Activated CD8-positive, alpha-beta memory T cell treated with anti-CD3 and anti-CD28 coated beads, Interleukin-2, amount 50 U/mL, for 48 hours (primary cell): ENCODE data around the gene CACNA1E.

Experiments used
- DNase-seq: peaks from one replicate; pipeline ENCODE4 v3.0.0-alpha.2; 2020

Gene CACNA1E

DNA sequence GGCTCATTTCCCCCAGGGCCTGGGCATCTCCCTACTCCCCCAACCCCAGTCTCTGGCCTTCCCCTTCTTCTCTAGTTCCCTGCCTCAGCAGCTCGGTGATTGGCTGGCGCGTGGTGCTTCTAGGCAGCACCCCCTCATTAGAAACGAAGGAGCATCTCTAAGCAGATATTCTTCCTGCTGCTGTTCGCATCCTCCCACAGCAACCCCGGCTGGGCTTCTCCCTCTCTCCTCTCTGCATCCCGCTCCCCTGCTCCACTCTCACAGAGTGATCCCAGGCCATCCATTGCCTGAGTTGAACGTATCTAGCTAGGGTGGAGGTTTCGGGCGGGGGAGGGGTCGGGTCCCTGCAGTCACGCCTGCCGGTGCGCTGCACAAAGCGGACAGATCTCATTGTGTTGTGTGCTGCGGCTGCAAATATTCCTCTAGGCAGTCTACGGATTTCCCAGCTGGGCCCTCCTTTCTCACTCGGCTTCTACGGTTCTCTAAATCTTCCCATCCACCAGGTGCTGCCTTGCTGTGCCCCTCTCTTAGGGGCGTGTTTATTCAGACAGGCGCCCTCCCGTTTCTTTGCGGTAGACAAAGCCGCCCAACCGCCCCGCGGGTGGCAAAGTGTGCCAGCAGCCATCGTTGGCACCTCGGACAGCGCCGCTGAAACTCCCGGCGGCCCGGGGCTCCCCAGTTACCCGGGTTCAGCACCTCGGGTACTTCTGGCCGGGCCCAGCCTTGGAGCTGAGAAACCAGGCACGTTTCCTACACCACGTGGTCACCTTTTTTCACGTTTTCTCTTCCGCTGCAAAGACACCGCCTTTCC is 2.2 kb downstream of the CACNA1E start:
- no peak for DNase-seq

DNA sequence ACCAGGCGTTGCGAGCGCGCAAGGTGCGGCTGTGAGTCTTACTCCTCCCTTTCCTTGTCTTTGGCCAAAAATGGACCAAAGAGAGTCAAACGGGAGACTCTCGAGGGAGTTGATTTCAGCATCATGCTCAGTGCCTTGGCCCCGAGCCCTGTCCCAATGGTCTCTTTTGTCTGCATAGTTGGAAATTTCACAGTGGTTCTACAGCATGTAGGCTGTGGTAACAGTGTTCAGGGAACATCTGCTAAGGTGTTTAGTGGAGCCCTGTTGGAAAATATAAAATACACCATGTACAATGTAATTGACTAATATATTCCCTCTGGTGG is 2.7 kb downstream of the CACNA1E start:
- DNase-seq, result no peak

- DNase-seq, result no peak
Measured at GRCh38 chr1:181488866-181489265, 5.5 kb downstream of the CACNA1E start.

GRCh38 chr1:181490276-181490675 is 7.0 kb downstream of the CACNA1E start:
- no peak for DNase-seq

DNA sequence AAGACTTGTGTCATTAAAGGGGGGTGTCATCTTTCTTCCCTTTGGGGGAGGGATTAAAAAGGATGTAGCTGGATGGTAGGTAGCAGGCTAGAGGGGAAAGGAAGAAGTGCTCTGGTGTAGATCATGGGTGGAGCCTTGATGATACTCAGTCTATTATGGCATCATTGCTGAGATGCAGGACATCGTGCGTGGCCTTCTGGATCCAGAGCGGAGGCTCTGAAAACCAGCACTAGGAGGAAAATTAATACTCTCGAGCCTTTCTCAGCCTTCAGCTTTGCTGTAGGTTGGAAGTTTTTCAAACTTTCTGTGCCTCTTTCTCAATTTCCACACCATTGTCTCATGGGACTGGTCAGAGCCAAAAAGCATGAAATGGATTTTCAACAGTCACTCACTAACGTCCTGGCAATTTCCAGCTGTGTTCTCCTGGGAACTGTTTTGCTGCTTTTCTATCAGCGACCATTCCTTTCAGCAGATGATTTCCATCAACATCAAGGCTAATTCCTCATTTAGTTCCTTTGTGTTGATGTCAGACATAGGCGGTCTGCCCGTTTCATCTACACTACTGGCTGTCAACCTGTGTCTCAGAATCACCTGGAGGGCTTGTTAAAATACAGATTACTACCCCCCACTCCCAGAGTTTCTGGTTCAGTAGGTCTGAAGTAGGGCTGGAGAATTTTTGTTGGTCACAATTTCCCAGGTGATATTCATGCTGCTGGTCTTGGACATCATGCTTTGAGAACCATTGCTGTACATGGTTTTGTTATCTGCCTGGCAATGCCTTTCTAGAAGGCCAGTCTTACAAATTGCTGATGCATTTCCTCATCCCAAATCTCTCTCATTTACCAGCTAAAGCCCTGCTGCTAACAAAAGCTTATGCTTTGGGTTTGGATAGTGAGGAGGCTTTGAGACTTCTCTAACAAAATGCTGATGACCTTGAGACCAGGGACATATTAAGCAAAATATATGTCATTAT is 7.7 kb downstream of the CACNA1E start:
- no peak for DNase-seq

GRCh38 chr1:181493166-181493565 is 9.8 kb downstream of the CACNA1E start:
- DNase-seq, result no peak

- no peak for DNase-seq
Measured at GRCh38 chr1:181493885-181494284, 10.6 kb downstream of the CACNA1E start.

GRCh38 chr1:181496759-181497158 is 13.4 kb downstream of the CACNA1E start:
- no peak for DNase-seq

GRCh38 chr1:181497870-181498269 is 14.6 kb downstream of the CACNA1E start:
- no peak for DNase-seq

- no peak for DNase-seq
Measured at GRCh38 chr1:181499825-181500224, 16.5 kb downstream of the CACNA1E start.

- no peak for DNase-seq
Measured at GRCh38 chr1:181500636-181501035, 17.3 kb downstream of the CACNA1E start.

DNA sequence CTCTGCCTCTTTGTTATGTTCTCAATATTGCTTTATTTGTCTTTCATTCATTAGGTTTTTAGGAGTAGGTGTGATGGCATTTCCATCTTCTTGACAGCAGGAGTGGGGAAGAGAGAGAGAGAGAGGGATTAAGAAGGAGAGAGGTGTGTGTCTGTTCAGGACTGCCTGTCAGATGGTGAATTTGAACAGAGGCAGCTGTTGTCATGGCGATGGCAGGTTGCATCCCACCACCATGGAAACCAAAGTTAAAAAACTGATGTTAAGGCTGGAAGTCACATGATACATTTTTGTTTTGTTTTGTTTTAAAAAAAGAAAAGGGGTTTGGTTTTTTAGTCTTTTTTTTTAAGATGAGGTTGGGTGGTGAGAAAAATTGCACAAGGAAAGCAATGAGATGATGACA is 18.3 kb downstream of the CACNA1E start:
- DNase-seq, result no peak

DNA sequence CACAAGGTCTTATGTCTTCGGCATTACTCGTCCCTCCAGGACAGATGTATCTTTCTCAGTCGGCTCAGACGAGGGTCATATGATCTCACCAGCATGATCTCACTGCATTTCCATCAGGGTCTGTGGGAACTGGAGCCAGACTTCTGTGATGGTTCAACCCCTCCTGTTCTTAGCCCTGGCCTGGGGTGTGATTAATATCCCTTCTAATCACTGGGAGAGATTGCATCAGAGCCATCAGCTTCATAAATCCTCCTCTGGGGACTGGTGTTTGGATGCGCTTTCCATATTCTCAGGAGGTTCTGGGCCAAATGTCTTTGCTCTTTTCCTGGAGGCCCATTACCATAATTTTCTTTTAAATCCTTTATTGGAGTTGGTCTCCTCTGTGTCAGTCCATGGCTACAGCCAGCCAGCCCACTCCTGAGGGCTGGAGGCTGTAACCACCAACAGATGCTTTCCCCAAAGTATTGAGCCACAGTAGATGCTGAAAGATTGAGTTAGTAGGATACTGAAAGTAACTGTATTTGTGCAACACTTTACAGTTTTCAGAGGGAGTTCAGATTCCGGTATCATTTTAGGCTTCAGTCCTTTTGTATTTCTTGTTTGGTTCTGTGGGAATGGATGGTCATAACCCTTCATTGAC is 20.0 kb downstream of the CACNA1E start:
- no peak for DNase-seq

GRCh38 chr1:181504399-181504842 is 21.1 kb downstream of the CACNA1E start:
- no peak for DNase-seq

- no peak for DNase-seq
Measured at GRCh38 chr1:181506563-181507353, 23.4 kb downstream of the CACNA1E start.

GRCh38 chr1:181508486-181509165 is 25.3 kb downstream of the CACNA1E start:
- no peak for DNase-seq

- no peak for DNase-seq
Measured at GRCh38 chr1:181513786-181514297, 30.5 kb downstream of the CACNA1E start.

- no peak for DNase-seq
Measured at GRCh38 chr1:181514298-181515290, 31.3 kb downstream of the CACNA1E start.

DNA sequence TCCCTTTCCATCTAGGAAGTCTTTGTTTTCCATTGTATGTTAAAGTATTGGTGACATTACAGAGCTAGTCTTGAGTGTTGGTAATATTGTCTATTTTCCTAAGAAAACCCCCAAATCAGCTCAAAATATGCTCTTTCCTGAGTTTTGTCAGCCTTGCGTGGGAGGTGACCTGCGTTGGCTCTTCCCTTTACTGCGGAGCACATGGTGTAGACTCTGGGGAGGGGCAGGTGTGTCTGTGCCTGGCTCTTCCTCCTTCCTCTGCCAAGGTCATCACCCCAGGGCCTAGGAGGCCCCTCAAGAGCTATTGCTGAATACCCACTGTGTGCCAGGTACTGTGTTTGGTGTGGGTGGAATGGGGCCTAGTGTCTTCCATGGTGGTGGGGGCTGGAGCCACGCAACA is 33.4 kb downstream of the CACNA1E start:
- DNase-seq, result no peak

- DNase-seq, result no peak
Measured at GRCh38 chr1:181517181-181517875, 34.0 kb downstream of the CACNA1E start.
